Ectodermal cell (in vitro differentiated cells): ENCODE results near the gene TMTC2.

Experiments
- H3K27ac ChIP-seq: 2 replicates; pipeline ENCODE4 v1.7.0; 2013; ENCODE audit warnings: mild to moderate bottlenecking, low read depth, low read length; ENCODE audit not compliant: insufficient read depth, poor library complexity, severe bottlenecking
- H3K27me3 ChIP-seq: 2 replicates; pipeline ENCODE4 v1.7.0; 2013; ENCODE audit warnings: mild to moderate bottlenecking, low read length; ENCODE audit not compliant: insufficient read depth, control insufficient read depth, poor library complexity, severe bottlenecking
- H3K36me3 ChIP-seq: one replicate; pipeline ENCODE4 v1.7.0; 2013; ENCODE audit warnings: low read length; ENCODE audit not compliant: control insufficient read depth, insufficient read depth
- H3K4me1 ChIP-seq: one replicate; pipeline ENCODE4 v1.7.0; 2013; ENCODE audit warnings: low read length; ENCODE audit not compliant: control insufficient read depth, insufficient read depth
- H3K4me3 ChIP-seq: 2 replicates; pipeline ENCODE4 v1.7.0; 2013; ENCODE audit warnings: low read depth, low read length, control low read depth; ENCODE audit not compliant: insufficient read depth
- H3K9me3 ChIP-seq: 2 replicates; pipeline ENCODE4 v1.7.0; 2013; ENCODE audit warnings: mild to moderate bottlenecking, low read length, moderate library complexity; ENCODE audit not compliant: control insufficient read depth
- WGBS, 2 experiments: methylation state at CpG; one replicate each; pipeline ENCODE4 v1.1.7; 2013; ENCODE audit warnings: missing lambda C conversion rate in 2 of 2; 5-methylcytosine and 5-hydroxymethylcytosine counted together

The TMTC2 gene

GRCh38 chr12:83179999-83180398 lies 493.3 kb downstream of the TMTC2 start:
- H3K4me3 ChIP-seq: no peak overlapping the region
- H3K27me3 ChIP-seq: no peaks in the 10 kb centered on the region
- no peaks in the 10 kb centered on the region for H3K4me1 ChIP-seq
- no peaks in the 10 kb centered on the region for H3K9me3 ChIP-seq
- H3K27ac ChIP-seq: no peak overlapping the region
- no peaks in the 10 kb centered on the region for H3K36me3 ChIP-seq

- no peaks in the 10 kb centered on the region for H3K9me3 ChIP-seq
- 92% methylated on average over 1 of the region's 1 CpG for WGBS, 2 experiments
Observed at GRCh38 chr12:83181074-83181473, 494.4 kb downstream of the TMTC2 start.

GRCh38 chr12:83183132-83183531 lies 496.4 kb downstream of the TMTC2 start:
- Histone ChIP-seq H3K27me3 (no peaks in the 10 kb centered on the region), H3K9me3 (no peaks in the 10 kb centered on the region), H3K27ac (no peak overlapping the region), H3K4me1 (no peaks in the 10 kb centered on the region), H3K36me3 (no peaks in the 10 kb centered on the region), H3K4me3 (no peak overlapping the region)

More at GRCh38 chr12:83181074-83181473, 494.4 kb downstream of the TMTC2 start:
- Histone ChIP-seq H3K27ac (no peak overlapping the region), H3K4me3 (no peak overlapping the region), H3K27me3 (no peaks in the 10 kb centered on the region), H3K36me3 (no peaks in the 10 kb centered on the region), H3K4me1 (no peaks in the 10 kb centered on the region)
